AG04450 (cell line): ENCODE measurements around the gene GNPAT. TPM values are rescaled to one million over a fixed set of nuclear protein-coding genes. Genes with fewer than 3 reads are reported as not detected.

Experiments
- CTCF ChIA-PET: fragments of 300-600, 350-600 bp; formaldehyde crosslinking; extraction: SDS; loops from one replicate; lab custom pipeline; 2022; ENCODE audit warnings: antibody characterized with exemption, inconsistent platforms; lab: Charles Lee
- POLR2A ChIA-PET: fragments of 350-600 bp; formaldehyde crosslinking; extraction: SDS; loops from one replicate; lab custom pipeline; 2021; ENCODE audit warnings: antibody characterized with exemption, inconsistent platforms; lab: Yijun Ruan, JAX
- DNase-seq: peaks from one replicate; pipeline ENCODE4 v3.0.0-alpha.2; 2011; ENCODE audit warnings: low read depth, low spot score
- H3K27ac ChIP-seq: one replicate; pipeline ENCODE4 v1.5.1; 2012; ENCODE audit warnings: low read depth, low read length, control low read depth
- H3K27me3 ChIP-seq: one replicate; pipeline ENCODE4 v1.6.0; 2012; ENCODE audit warnings: low read length; ENCODE audit not compliant: control insufficient read depth, insufficient read depth
- H3K4me3 ChIP-seq: 2 replicates; pipeline ENCODE4 v1.5.1; 2011; ENCODE audit warnings: mild to moderate bottlenecking, low read depth, low read length, control low read depth
- H3K9me3 ChIP-seq: 2 replicates; pipeline ENCODE4 v1.5.1; 2012; ENCODE audit warnings: low read length; ENCODE audit not compliant: control insufficient read depth, insufficient read depth
- polyA plus RNA-seq: library from polyadenylated mRNA; depleted of rRNA; stranded (reverse); fragments of >200 nt; gene quantifications from 2 replicates; pipeline ENCODE4 v1.2.3, GENCODE V29; 2011
- TF ChIP-seq, protein P1 (sequence below): IDR thresholded peaks from 2 replicates; pipeline ENCODE4 v1.5.1; 2011; ENCODE audit warnings: low read depth, low read length, control low read depth, inconsistent platforms

Gene GNPAT
- polyA plus RNA-seq, 1 experiment = 56.1 TPM

DNA sequence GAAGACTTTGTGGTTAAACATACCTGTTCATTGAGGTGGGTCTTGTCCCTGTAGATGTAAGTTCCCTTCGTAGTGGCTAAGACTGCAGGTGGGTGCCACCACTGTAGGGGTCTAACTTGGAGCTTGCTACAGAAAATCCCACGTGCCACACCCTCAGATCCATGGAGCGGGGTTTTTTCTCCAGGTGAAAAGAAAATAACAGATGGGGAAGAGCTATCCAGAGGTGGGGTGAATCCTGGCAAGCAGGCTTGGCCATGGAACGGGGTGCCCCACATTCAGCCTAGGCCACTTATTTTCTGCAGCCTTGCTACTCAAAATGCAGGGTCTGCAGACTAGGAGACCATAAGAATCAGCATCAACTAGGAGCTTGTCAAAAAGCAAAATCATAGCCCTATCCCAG lies 72.6 kb downstream of the GNPAT start:
- Histone ChIP-seq H3K27ac (no peak overlapping the region), H3K27me3 (no peaks in the 10 kb centered on the region), H3K9me3 (peaks cover 10% of the 10 kb centered on the region), H3K4me3 (no peak overlapping the region)
- TF ChIP-seq, protein P1, sequence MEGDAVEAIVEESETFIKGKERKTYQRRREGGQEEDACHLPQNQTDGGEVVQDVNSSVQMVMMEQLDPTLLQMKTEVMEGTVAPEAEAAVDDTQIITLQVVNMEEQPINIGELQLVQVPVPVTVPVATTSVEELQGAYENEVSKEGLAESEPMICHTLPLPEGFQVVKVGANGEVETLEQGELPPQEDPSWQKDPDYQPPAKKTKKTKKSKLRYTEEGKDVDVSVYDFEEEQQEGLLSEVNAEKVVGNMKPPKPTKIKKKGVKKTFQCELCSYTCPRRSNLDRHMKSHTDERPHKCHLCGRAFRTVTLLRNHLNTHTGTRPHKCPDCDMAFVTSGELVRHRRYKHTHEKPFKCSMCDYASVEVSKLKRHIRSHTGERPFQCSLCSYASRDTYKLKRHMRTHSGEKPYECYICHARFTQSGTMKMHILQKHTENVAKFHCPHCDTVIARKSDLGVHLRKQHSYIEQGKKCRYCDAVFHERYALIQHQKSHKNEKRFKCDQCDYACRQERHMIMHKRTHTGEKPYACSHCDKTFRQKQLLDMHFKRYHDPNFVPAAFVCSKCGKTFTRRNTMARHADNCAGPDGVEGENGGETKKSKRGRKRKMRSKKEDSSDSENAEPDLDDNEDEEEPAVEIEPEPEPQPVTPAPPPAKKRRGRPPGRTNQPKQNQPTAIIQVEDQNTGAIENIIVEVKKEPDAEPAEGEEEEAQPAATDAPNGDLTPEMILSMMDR = no peak
- CTCF ChIA-PET = interaction anchor here (0.5 kb wide), 1 partner anchor 44 kb away, joined by 3 read pairs; no protein-coding TSS in a partner anchor
- no peak for DNase-seq
- POLR2A ChIA-PET = no interaction called here

DNA sequence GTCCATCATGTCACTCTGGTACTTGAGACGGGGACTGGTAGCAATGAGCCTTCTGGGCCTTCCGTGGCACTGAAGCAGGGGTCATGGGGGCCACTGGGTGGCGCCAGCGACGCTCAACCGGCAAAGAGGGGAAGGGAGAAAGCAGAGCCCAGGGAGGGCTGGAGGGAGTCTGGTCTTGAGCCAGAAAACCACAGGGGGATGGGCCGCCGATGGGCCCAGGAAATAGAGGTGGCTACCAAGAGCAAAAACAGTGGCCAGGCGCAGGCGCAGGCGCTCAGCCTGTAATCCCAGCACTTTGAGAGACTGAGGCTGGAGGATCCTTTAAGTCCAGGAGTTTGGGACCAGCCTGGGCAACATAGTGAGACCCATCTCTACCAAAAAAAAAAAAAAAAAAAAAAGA lies 74.9 kb downstream of the GNPAT start:
- DNase-seq = no peak
- no peak overlapping the region for H3K27ac ChIP-seq
- ChIA-PET CTCF (interaction anchor here (0.6 to 1.6 kb wide), 8 partner anchors 9 to 1979 kb away, joined by 3 to 6 read pairs (median 4); no protein-coding TSS in a partner anchor), POLR2A (interaction anchor here (1.5 kb wide), 1 partner anchor 22 kb away, joined by 3 read pairs; the partner anchor contains the start of genes EXOC8 and SPRTN)
- peaks cover 10% of the 10 kb centered on the region for H3K9me3 ChIP-seq
- H3K27me3 ChIP-seq = no peaks in the 10 kb centered on the region
- H3K4me3 ChIP-seq = no peak overlapping the region
- TF ChIP-seq, protein P1 = peak; percentile 43

DNA sequence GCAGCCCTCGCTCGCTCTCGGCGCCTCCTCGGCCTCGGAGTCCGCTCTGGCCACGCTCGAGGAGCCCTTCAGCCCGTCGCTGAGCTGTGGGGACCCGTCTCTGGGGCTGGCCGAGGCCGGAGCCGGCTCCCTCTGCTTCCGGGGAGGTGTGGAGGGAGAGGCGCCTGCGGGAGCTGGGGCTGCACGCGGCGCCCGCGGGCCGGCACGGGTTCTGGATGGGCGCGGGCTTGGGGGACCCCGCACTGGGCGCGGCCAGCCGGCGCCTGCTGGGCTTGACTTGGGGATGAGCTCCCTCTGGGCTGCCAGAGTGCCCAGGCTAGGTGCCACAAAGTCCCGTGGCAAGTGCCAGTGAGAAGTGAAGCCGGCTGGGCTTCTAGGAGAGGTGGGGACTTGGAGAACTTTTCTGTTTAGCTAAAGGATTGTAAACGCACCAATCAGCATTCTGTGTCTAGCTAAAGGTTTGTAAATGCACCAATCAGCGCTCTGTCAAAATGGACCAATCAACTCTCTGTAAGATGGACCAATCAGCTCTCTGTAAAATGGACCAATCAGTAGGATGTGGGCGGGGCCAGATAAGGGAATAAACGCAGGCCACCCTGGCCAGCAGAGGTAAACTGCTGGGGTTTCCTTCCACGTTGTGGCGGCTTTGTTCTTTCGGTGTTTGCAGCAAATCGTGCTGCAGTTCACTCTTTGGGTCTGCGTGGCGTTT lies 76.4 kb downstream of the GNPAT start:
- TF ChIP-seq, protein P1 = no peak
- POLR2A ChIA-PET = no interaction called here
- Histone ChIP-seq H3K27ac (no peak overlapping the region), H3K4me3 (no peak overlapping the region), H3K27me3 (no peaks in the 10 kb centered on the region), H3K9me3 (peaks cover 10% of the 10 kb centered on the region)
- no peak for DNase-seq
- CTCF ChIA-PET = no interaction called here

DNA sequence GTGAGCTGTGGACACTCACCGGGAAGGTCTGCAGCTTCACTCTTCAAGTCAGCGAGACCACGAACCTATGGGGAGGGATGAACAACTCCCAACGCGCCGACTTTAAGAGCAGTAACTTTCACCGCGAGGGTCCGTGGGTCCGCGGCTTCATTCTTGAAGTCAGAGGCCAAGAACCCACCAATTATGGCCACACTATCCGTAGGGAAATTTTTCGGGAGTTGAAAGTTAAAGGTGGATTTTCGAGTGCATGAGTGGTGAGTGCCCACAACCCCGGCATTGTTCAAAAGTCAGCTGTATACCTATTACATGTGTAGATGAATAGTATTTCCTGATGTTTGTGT lies 77.0 kb downstream of the GNPAT start:
- no peaks in the 10 kb centered on the region for H3K27me3 ChIP-seq
- H3K9me3 ChIP-seq = peaks cover 10% of the 10 kb centered on the region
- no peak for DNase-seq
- no peak overlapping the region for H3K4me3 ChIP-seq
- no peak overlapping the region for H3K27ac ChIP-seq
- ChIA-PET POLR2A (no interaction called here), CTCF (no interaction called here)
- TF ChIP-seq, protein P1 = no peak

DNA sequence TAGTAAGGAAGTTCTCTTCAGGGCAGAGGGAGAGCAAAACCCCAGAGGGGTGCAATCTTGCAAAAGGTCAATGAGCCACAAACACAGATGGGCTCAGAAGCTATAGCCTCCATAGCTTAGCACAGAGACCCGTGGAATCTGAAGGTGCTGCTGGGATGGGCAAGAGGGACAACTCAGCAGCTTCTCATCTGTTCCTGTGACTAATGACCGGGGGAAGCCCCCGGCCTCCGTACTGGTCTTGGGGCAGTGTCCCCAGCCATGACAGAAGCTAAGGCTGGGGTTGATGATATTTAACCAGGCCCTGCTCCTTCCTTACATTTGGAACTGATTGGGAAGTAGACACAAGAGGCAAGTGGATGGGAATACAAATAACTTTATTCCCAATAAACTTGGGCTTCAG lies 77.6 kb downstream of the GNPAT start:
- Histone ChIP-seq H3K4me3 (no peak overlapping the region), H3K27ac (no peak overlapping the region), H3K27me3 (no peaks in the 10 kb centered on the region), H3K9me3 (peaks cover 10% of the 10 kb centered on the region)
- DNase-seq = no peak
- POLR2A ChIA-PET = no interaction called here
- CTCF ChIA-PET = no interaction called here
- TF ChIP-seq, protein P1 = no peak
